HG02973 (cell line): ENCODE data around the gene RBFOX2.

Experiments used
- ATAC-seq: cut with Tn5 transposase; IDR thresholded peaks from one replicate; pipeline ENCODE4 v1.9.1; 2021; ENCODE audit warnings: moderate library complexity; ENCODE audit not compliant: unreplicated experiment

RBFOX2 gene

GRCh38 chr22:35904752-35905151 lies 123.9 kb downstream of the RBFOX2 start:
- no peak for ATAC-seq

GRCh38 chr22:35904336-35904692 lies 124.3 kb downstream of the RBFOX2 start:
- ATAC-seq, result no peak

- ATAC-seq, result no peak
Observed at GRCh38 chr22:35903571-35904335, 124.9 kb downstream of the RBFOX2 start.

- no peak for ATAC-seq
Observed at GRCh38 chr22:35900483-35901168, 128.0 kb downstream of the RBFOX2 start.

GRCh38 chr22:35899736-35900135 lies 128.9 kb downstream of the RBFOX2 start:
- no peak for ATAC-seq

GRCh38 chr22:35896111-35896705 lies 132.4 kb downstream of the RBFOX2 start:
- ATAC-seq, result no peak

GRCh38 chr22:35894937-35895708 lies 133.5 kb downstream of the RBFOX2 start:
- no peak for ATAC-seq

GRCh38 chr22:35894464-35894878 lies 134.2 kb downstream of the RBFOX2 start:
- ATAC-seq, result no peak

- no peak for ATAC-seq
Observed at GRCh38 chr22:35893698-35894097, 134.9 kb downstream of the RBFOX2 start.

- no peak for ATAC-seq
Observed at GRCh38 chr22:35892192-35892591, 136.4 kb downstream of the RBFOX2 start.

- ATAC-seq, result no peak
Observed at GRCh38 chr22:35891442-35891841, 137.2 kb downstream of the RBFOX2 start.

- no peak for ATAC-seq
Observed at GRCh38 chr22:35889071-35889470, 139.6 kb downstream of the RBFOX2 start.

GRCh38 chr22:35888181-35888870 lies 140.3 kb downstream of the RBFOX2 start:
- no peak for ATAC-seq

GRCh38 chr22:35887296-35887875 lies 141.2 kb downstream of the RBFOX2 start:
- no peak for ATAC-seq

- ATAC-seq, result no peak
Observed at GRCh38 chr22:35886309-35886708, 142.3 kb downstream of the RBFOX2 start.

GRCh38 chr22:35884529-35884928 lies 144.1 kb downstream of the RBFOX2 start:
- ATAC-seq, result no peak

- no peak for ATAC-seq
Observed at GRCh38 chr22:35883031-35883620, 145.5 kb downstream of the RBFOX2 start.

GRCh38 chr22:35882211-35883030 lies 146.2 kb downstream of the RBFOX2 start:
- ATAC-seq, result no peak

- ATAC-seq, result no peak
Observed at GRCh38 chr22:35879351-35879750, 149.3 kb downstream of the RBFOX2 start.
